ENCODE measurements around the gene SMPDL3B. TPM values are rescaled to one million over a fixed set of nuclear protein-coding genes. Genes with fewer than 3 reads are reported as not detected.

The SMPDL3B gene
- polyA plus RNA-seq, 3 donors: 0.13 to 0.21 TPM; not detected in 1

GRCh38 chr1:27974417-27974781, 39.6 kb downstream of the SMPDL3B start:
- H4K20me1 ChIP-seq (ENCODE audit: insufficient read depth, low read length): no peaks in the 10 kb centered on the region
- no peak for DNase-seq
- H2AFZ ChIP-seq (ENCODE audit: insufficient read depth, low read depth, low read length, poor library complexity, severe bottlenecking): no peak overlapping the region
- peaks cover 38 to 77% of the 10 kb centered on the region in 2 donors for H3K36me3 ChIP-seq (replicated peaks in 1 of 2; ENCODE audit: control insufficient read depth in 1 of 2, insufficient read depth in 2 of 2, low read length in 2 of 2)
- H3K27me3 ChIP-seq (ENCODE audit: control insufficient read depth in 2 of 2, insufficient read depth in 2 of 2, low read length in 2 of 2): no peaks in the 10 kb centered on the region
- intact Hi-C loops (cut with micrococcal nuclease): no loop called here
- Mint-ChIP-seq H3K27ac (no peak overlapping the region), H3K4me1 (peaks cover 4% of the 10 kb centered on the region), H3K4me3 (no peak overlapping the region), H3K9me3 (no peaks in the 10 kb centered on the region), H3K27me3 (ENCODE audit: low read depth in 3 of 3) (no peaks in the 10 kb centered on the region), H3K36me3 (peaks cover 61 to 69% of the 10 kb centered on the region in 2 donors)
- H3K27ac ChIP-seq (ENCODE audit: low read depth in 1 of 2, low read length in 2 of 2): no peak overlapping the region
- H3K9me3 ChIP-seq (replicated peaks in 1 of 2; ENCODE audit: control insufficient read depth in 1 of 2, insufficient read depth in 1 of 2, low read length in 2 of 2): no peaks in the 10 kb centered on the region
- H3K4me1 ChIP-seq (ENCODE audit: control insufficient read depth in 1 of 2, insufficient read depth in 2 of 2, low read length in 2 of 2): peaks cover 6 to 7% of the 10 kb centered on the region in 2 donors
- TF ChIP-seq CTCF (IDR thresholded peaks at IDR 0.05): no peak
- H3K4me3 ChIP-seq (replicated peaks in 1 of 3; ENCODE audit: low read depth in 2 of 3, low read length in 3 of 3): no peak overlapping the region
- H3K79me2 ChIP-seq (ENCODE audit: insufficient read depth, low read length): no peaks in the 10 kb centered on the region
- no peak overlapping the region for H3K9ac ChIP-seq (ENCODE audit: insufficient read depth, low read length, poor library complexity, severe bottlenecking)
- H3K4me2 ChIP-seq (replicated peaks; ENCODE audit: extremely low read depth, low read length, poor library complexity, severe bottlenecking): no peak overlapping the region

GRCh38 chr1:27979151-27979858, 44.5 kb downstream of the SMPDL3B start:
- H3K27me3 Mint-ChIP-seq (ENCODE audit: low read depth in 3 of 3): no peaks in the 10 kb centered on the region
- H3K27ac ChIP-seq (ENCODE audit: low read depth in 1 of 2, low read length in 2 of 2): peak overlapping the region in 1 of 2 donors; percentile 72
- H3K4me1 Mint-ChIP-seq: no peaks in the 10 kb centered on the region
- peaks cover 14 to 52% of the 10 kb centered on the region in 2 donors for H3K36me3 ChIP-seq (replicated peaks in 1 of 2; ENCODE audit: control insufficient read depth in 1 of 2, insufficient read depth in 2 of 2, low read length in 2 of 2)
- no peak overlapping the region for H3K27ac Mint-ChIP-seq
- peaks cover 11 to 13% of the 10 kb centered on the region in 2 donors for H3K4me1 ChIP-seq (ENCODE audit: control insufficient read depth in 1 of 2, insufficient read depth in 2 of 2, low read length in 2 of 2)
- WGBS (ENCODE audit: insufficient coverage): 20% methylated on average over 1 of the region's 1 CpG
- TF ChIP-seq CTCF (IDR thresholded peaks at IDR 0.05): peak; percentile 75
- peak overlapping the region; percentile 8 for H3K4me2 ChIP-seq (replicated peaks; ENCODE audit: extremely low read depth, low read length, poor library complexity, severe bottlenecking)
- no peaks in the 10 kb centered on the region for H3K9me3 Mint-ChIP-seq
- no peaks in the 10 kb centered on the region for H3K9me3 ChIP-seq (replicated peaks in 1 of 2; ENCODE audit: control insufficient read depth in 1 of 2, insufficient read depth in 1 of 2, low read length in 2 of 2)
- no peak overlapping the region for H3K9ac ChIP-seq (ENCODE audit: insufficient read depth, low read length, poor library complexity, severe bottlenecking)
- H3K36me3 Mint-ChIP-seq: peaks cover 27 to 40% of the 10 kb centered on the region in 2 donors
- peak; percentile 64 to 82 (median 80) for DNase-seq
- H3K27me3 ChIP-seq (ENCODE audit: control insufficient read depth in 2 of 2, insufficient read depth in 2 of 2, low read length in 2 of 2): no peaks in the 10 kb centered on the region
- intact Hi-C loops (cut with micrococcal nuclease): loop anchor here (1.0 to 5.0 kb wide), 3 partner anchors 37 to 121 kb away; no protein-coding TSS in a partner anchor
- H3K79me2 ChIP-seq (ENCODE audit: insufficient read depth, low read length): no peaks in the 10 kb centered on the region
- H4K20me1 ChIP-seq (ENCODE audit: insufficient read depth, low read length): no peaks in the 10 kb centered on the region
- H3K4me3 ChIP-seq (replicated peaks in 1 of 3; ENCODE audit: low read depth in 2 of 3, low read length in 3 of 3): no peak overlapping the region
- no peak overlapping the region for H2AFZ ChIP-seq (ENCODE audit: insufficient read depth, low read depth, low read length, poor library complexity, severe bottlenecking)
- H3K4me3 Mint-ChIP-seq: no peak overlapping the region
